NCI-H1694 treated with DMSO at 0.1 percent for 48 hours (cell line): ENCODE measurements around the gene IAH1.

Experiments used
- DNase-seq: peaks from one replicate; lab custom pipeline; 2025; lab: John Stamatoyannopoulos, UW

Gene IAH1

GRCh38 chr2:9527995-9528787 is 53.8 kb downstream of the IAH1 start:
- DNase-seq: no peak

GRCh38 chr2:9532421-9532820 is 58.1 kb downstream of the IAH1 start:
- DNase-seq: no peak

DNA sequence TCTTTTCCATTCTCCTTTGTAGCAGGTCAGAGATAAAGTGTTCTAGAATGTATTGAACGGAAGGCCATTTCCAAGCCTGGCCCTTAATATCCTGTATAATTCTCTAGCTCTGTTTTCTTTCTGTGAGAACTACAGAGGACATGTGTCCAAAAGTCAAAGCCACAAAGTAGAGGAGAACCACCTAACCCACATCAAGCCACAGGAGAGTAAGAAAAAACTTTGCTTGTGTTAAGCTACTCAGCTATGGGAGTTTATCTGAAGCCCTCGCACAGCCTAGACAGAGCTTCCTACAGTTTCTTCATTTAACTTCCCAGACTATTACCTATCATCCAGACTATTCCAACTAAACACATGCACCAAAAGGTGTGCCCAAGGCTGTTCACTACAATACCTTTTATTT is 59.3 kb downstream of the IAH1 start:
- no peak for DNase-seq

GRCh38 chr2:9535177-9535576 is 60.8 kb downstream of the IAH1 start:
- DNase-seq: no peak

GRCh38 chr2:9536504-9536903 is 62.2 kb downstream of the IAH1 start:
- no peak for DNase-seq

DNA sequence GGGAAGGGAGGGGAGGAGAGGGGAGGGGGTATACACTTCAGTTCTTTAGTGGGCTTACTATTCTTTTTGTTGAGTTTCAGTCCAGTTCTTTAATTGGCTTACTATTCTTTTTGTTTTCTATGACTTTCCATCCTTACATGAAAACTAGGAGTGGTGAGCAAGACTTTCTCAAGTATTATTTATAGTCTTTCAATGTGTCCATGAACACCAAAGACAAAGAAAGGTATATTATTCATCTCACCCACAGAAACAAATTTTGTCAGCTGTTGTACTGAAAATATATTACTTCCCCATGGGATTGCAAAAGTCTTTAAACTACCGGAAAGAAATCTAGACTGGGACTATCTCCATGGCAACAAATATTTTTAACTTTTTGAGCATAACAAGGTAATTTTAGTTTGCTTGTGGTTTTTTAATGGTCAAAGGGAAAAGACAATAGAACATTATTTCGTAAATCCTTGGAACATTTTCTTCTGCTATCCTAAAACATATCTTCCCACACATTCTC is 63.7 kb downstream of the IAH1 start:
- DNase-seq: no peak
